ENCODE data around the gene WSCD2. TPM values are rescaled to one million over a fixed set of nuclear protein-coding genes. Genes with fewer than 3 reads are reported as not detected.

Gene WSCD2
- total RNA-seq, 2 donors from 2014 or later = 0.31 TPM; not detected in 1

DNA sequence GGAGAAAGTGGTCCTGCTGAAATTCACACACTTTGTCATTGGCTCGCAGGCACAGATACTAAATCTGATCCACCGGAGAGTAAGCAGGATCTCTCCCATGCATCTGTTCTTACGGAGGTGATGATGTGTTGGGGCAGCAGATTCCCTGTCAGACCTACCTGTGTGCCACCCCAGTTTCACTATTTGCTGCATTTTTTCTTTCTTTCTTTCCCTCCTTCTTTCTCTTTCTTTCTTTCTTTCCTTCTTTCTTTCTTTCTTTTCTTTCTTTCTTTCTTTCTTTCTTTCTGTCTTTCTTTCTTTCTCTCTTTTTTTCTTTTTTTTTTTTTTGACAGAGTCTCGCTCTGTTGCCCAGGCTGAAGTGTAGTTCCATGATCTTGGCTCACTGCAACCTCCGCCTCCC lies 37.4 kb downstream of the WSCD2 start:
- no peaks in the 10 kb centered on the region for H3K4me1 ChIP-seq
- no peak overlapping the region for H3K27ac ChIP-seq
- no peaks in the 10 kb centered on the region for H3K36me3 ChIP-seq
- TF ChIP-seq, protein P1, sequence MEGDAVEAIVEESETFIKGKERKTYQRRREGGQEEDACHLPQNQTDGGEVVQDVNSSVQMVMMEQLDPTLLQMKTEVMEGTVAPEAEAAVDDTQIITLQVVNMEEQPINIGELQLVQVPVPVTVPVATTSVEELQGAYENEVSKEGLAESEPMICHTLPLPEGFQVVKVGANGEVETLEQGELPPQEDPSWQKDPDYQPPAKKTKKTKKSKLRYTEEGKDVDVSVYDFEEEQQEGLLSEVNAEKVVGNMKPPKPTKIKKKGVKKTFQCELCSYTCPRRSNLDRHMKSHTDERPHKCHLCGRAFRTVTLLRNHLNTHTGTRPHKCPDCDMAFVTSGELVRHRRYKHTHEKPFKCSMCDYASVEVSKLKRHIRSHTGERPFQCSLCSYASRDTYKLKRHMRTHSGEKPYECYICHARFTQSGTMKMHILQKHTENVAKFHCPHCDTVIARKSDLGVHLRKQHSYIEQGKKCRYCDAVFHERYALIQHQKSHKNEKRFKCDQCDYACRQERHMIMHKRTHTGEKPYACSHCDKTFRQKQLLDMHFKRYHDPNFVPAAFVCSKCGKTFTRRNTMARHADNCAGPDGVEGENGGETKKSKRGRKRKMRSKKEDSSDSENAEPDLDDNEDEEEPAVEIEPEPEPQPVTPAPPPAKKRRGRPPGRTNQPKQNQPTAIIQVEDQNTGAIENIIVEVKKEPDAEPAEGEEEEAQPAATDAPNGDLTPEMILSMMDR (IDR thresholded peaks at IDR 0.05) = no peak
- no peak overlapping the region for H3K4me3 ChIP-seq
- no peak for DNase-seq (ENCODE audit: low spot score)
- no peaks in the 10 kb centered on the region for H3K27me3 ChIP-seq
- no peaks in the 10 kb centered on the region for H3K9me3 ChIP-seq

DNA sequence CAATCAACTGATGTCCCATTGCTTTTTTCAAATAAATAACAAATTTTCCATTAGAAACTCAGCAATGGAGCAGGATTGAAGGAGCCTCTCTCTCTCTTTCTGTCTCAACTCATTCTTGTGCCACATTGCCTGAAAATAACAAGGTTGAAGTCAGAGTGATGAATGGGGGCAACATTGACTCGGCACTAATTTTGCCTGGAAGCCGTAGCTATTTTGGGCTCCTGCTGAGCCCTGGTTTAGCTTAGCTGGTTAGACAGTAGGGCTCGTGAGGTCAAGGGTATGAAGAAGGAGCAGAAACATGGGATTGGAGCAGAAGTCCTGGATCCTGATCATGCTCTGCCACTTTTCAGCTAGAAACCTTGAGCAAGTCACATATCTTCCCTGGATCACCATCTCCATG lies 38.9 kb downstream of the WSCD2 start:
- Histone ChIP-seq H3K36me3 (no peaks in the 10 kb centered on the region), H3K27ac (no peak overlapping the region), H3K4me3 (no peak overlapping the region), H3K9me3 (no peaks in the 10 kb centered on the region), H3K27me3 (no peaks in the 10 kb centered on the region), H3K4me1 (no peaks in the 10 kb centered on the region)
- DNase-seq (ENCODE audit: low spot score) = no peak
- TF ChIP-seq, protein P1 (IDR thresholded peaks at IDR 0.05) = no peak

DNA sequence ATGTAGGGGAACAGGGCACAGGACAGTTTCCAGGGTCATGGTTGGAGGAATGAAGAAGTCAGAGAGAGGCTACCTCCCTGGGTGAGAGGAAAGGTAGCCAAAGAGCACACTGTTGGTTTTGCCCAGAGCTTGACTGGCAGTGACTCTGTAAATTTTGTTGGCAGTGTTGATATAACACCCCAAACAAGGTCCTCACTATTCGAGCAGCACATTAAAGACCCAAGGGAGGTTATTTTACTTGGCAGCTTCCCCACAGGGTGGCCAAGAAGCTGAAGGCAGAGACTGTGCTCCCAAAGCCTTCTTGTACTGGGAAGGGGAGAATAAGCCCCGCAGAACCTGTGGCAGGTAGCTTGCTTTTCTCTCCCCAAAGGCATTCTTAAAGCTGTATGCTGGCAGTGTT lies 40.6 kb downstream of the WSCD2 start:
- H3K4me1 ChIP-seq = no peaks in the 10 kb centered on the region
- TF ChIP-seq, protein P1 (IDR thresholded peaks at IDR 0.05) = no peak
- H3K9me3 ChIP-seq = no peaks in the 10 kb centered on the region
- H3K4me3 ChIP-seq = no peak overlapping the region
- H3K36me3 ChIP-seq = no peaks in the 10 kb centered on the region
- no peaks in the 10 kb centered on the region for H3K27me3 ChIP-seq
- no peak overlapping the region for H3K27ac ChIP-seq
- DNase-seq (ENCODE audit: low spot score) = no peak

DNA sequence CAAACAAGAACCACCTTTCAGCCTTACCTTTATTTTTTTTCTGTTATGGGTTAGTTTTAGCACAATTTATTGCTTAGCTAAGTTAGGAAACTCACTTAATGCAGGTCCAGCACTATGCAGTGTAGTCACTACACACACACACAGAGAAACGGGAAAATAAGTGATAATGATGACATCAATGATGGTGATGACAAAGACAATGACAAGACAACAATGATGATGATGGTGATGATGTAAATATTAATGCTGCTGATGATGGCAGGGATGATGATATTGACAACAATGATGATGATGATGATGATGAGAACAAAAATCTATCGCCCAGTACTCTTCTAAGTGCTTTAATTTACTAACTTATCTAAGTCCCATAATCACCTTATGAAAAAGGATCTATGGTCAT lies 41.1 kb downstream of the WSCD2 start:
- no peak for DNase-seq (ENCODE audit: low spot score)
- Histone ChIP-seq H3K4me3 (no peak overlapping the region), H3K4me1 (no peaks in the 10 kb centered on the region), H3K9me3 (no peaks in the 10 kb centered on the region), H3K27ac (no peak overlapping the region), H3K27me3 (no peaks in the 10 kb centered on the region), H3K36me3 (no peaks in the 10 kb centered on the region)
- TF ChIP-seq, protein P1 (IDR thresholded peaks at IDR 0.05) = no peak

DNA sequence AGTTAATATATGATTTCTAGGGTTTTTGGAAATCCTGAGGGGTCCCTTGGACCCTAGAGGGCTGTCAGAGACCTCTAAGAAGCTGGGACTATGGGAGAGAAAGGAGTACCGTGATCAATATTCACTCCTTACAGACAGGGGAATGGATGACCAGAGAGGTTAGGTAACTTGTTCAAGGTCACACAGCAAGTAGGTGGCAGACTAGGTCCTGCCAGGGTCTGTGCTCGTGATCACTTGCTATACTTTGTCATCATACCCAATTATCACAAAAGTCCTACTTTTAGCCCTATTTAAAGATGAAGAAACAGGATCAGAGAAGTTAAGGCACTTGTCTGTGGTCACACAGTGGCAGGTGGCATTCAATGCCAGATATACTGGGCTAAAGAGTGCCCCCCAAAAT lies 42.9 kb downstream of the WSCD2 start:
- no peaks in the 10 kb centered on the region for H3K4me1 ChIP-seq

DNA sequence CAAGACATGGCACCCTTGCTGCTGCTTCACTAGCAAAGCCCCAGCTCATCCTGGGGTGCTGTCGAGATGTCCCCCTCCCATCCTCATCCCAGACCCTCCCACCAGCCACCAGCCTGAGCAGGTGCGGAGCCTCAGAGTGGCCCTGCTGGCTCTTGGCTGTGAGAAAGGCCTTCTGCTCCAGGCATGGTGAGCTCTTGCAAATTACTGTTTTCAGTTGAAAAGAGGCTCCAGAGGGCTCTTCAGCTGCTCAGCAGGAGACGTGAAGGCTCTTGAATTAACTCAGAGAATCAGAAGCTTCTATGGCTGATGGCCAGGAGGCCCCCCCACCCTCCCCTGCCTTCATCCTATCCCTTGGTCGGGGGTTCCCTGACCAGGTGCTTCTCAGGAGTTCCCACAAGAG lies 44.1 kb downstream of the WSCD2 start:
- DNase-seq (ENCODE audit: low spot score) = no peak
- TF ChIP-seq, protein P1 (IDR thresholded peaks at IDR 0.05) = no peak
- Histone ChIP-seq H3K4me1 (no peaks in the 10 kb centered on the region), H3K27ac (no peak overlapping the region), H3K36me3 (no peaks in the 10 kb centered on the region), H3K9me3 (no peaks in the 10 kb centered on the region), H3K4me3 (no peak overlapping the region), H3K27me3 (no peaks in the 10 kb centered on the region)

More for the DNA sequence above, 42.9 kb downstream of the WSCD2 start:
- no peak for DNase-seq (ENCODE audit: low spot score)
- Histone ChIP-seq H3K9me3 (no peaks in the 10 kb centered on the region), H3K27me3 (no peaks in the 10 kb centered on the region), H3K27ac (no peak overlapping the region), H3K4me3 (no peak overlapping the region), H3K36me3 (no peaks in the 10 kb centered on the region)
- TF ChIP-seq, protein P1 (IDR thresholded peaks at IDR 0.05) = no peak

All from right atrium auricular region (tissue), 2 donors.